ENCODE measurements around the gene TRPV5.

TRPV5 gene

GRCh38 chr7:142940966-142941535 is 7.5 kb upstream of the TRPV5 start:
- no peak for DNase-seq (ENCODE audit: low read depth in 2 of 2)

DNA sequence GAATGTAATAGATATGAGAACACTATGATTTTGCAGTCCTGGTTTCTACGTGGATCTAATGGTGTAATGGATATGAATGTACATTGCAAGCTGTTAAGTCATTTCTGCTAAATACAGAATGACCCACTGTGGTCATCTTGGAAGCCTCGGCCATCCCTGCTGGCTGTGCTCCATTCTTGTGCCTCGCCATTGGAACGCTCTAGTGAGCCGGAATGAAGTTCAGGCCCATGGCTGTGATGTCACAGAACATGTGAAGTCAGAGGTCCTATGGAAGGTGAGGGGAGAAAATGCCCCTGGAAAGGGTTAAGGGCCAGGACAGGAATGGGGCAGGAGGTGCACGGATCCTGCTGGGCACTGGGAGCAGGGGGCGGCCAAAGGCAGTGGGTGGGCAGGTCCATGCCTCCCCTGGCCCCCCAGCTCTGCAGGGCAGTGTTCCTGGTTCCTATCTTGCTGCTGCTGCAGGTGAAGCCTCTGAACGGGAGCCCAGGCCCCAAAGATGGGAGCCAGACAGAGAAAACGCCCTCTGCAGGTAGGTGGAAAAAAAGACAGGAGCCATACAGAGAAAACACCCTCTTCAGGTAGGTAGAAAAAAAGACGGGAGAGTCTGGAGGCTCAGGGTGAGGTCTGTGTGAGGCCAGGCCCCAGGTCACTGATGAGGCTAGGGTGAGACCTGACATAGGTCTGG is 5.8 kb upstream of the TRPV5 start, which contains the start of gene LLCFC1:
Gene LLCFC1, plus strand, starts transcription at position 259 of the 685 bp plus-strand sequence. Its CDS starts 138 bp downstream, at position 397.
- DNase-seq (ENCODE audit: low read depth in 2 of 2) = no peak

DNA sequence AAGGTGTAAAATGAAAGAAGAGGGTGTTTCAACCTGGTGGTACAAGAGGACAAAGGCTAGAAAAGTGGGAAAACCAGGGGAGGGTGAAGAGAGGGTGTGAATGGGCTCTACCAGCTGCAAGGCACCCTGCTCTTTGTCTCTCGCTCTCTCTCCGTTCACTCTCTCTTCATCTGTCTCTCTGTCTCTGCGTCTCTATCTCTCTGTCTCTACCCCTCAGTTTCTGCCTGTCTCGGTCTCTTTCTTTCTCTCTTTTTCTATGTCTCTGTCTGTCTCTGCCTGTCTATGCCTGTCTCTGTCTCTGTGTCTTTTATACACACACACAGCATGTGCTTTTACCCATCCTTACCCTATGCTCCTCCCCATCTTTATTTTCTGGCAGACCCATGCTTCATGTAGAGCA is 5.1 kb upstream of the TRPV5 start:
- DNase-seq (ENCODE audit: low read depth in 2 of 2) = no peak

- DNase-seq (ENCODE audit: low read depth in 2 of 2) = no peak
Observed at GRCh38 chr7:142935941-142936565, 2.5 kb upstream of the TRPV5 start.

- no peak for DNase-seq (ENCODE audit: low read depth in 2 of 2)
Observed at GRCh38 chr7:142934056-142934455, 510 bp upstream of the TRPV5 start.

GRCh38 chr7:142933092-142933475 is 462 bp downstream of the TRPV5 start:
- no peak for DNase-seq (ENCODE audit: low read depth in 2 of 2)

DNA sequence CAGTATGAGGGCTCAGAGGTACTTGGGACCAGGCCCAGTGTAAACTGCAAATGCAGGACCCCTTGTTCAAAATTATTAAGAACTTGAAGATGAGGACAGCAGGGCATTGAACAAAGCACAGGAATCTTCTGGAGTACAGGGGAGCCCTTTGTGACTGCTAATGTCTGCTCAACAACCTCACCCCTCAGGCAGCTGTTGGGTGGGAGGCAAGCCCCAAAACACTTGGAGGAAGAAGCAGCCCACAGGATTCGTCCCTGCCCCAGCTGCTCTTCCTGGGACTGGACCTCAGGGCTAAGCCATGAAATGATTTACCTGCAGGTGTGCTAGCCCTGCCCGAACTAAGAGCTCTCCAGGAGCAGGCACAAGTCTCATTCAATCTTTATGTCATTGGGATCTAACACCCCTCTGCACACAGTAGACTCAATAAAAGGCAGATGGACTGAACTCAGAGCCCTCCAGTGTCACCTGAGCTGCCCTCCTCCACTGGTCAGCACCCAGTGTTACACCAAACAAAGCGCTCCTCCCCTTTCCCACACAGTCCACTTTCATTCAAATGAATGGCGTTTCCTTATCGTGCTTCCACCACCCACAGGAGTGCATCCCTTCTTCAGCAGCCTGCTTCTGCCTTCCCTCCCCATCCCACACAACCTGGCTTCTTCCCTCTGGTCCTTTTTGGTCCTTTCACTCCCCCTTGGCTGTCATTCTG is 1.0 kb downstream of the TRPV5 start:
- no peak for DNase-seq (ENCODE audit: low read depth in 2 of 2)

GRCh38 chr7:142930126-142930730 is 3.3 kb downstream of the TRPV5 start:
- DNase-seq (ENCODE audit: low read depth in 2 of 2) = no peak

DNA sequence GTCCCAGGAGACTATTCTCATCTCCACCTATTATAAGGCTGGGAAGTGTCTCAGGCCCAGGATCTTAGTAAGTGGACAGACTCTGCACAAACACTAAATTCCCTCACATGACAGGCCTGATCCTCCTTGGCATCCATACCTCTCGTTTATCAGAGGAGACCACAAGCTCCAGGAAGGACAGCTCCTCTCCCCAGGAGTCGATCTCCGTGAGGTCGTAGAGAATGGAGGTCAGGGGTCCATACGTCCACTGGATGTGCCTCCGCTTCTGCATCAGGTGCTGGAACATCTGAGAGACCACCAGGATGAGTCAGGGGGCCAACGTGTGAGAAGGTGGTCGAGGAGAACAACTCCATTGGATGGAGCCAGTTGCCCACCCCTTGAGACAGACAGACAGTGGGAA is 5.6 kb downstream of the TRPV5 start:
- no peak for DNase-seq (ENCODE audit: low read depth in 2 of 2)

GRCh38 chr7:142927085-142927745 is 6.3 kb downstream of the TRPV5 start:
- DNase-seq (ENCODE audit: low read depth in 2 of 2) = no peak

- DNase-seq (ENCODE audit: low read depth in 2 of 2) = no peak
Observed at GRCh38 chr7:142925413-142925812, 8.1 kb downstream of the TRPV5 start.

DNA sequence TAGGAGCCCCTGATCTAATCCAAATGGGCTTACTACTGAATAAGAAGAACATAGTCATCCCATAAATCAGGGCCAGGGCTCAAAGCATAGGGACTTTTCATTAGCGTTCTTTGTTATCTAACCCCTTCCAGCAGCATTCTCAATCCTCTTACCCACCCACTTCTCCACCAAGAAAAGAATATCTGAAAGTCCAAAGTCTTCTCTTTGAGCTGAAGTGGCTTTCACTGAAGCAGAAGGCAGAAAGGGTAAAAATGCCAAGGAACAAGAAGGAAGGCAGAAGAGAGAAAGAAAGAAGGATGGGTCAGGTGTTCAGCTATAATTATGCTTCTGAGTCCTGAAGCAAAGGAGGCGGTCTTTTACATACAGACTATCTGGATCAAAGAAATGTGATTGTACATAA is 10.2 kb downstream of the TRPV5 start:
- no peak for DNase-seq (ENCODE audit: low read depth in 2 of 2)

DNA sequence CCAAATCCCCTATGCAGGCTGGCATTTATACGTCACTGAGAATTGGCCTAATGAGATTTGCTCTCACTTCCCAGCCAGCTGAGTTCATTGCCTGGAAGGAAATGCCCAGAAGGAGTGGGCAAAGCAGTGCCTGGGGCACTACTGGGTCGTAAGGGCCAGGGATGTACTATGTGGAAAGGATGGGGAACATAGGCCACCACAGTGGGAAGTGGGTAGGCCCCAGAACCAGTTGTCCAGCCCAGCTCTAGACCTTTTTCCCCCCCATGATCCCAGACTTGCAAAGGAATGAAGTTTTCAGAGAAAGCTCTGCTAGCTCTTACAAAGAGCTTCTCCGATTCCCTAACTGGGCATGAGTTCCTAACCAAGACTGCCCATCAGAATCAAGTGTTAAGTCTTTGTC is 13.9 kb downstream of the TRPV5 start:
- no peak for DNase-seq (ENCODE audit: low read depth in 2 of 2)

DNA sequence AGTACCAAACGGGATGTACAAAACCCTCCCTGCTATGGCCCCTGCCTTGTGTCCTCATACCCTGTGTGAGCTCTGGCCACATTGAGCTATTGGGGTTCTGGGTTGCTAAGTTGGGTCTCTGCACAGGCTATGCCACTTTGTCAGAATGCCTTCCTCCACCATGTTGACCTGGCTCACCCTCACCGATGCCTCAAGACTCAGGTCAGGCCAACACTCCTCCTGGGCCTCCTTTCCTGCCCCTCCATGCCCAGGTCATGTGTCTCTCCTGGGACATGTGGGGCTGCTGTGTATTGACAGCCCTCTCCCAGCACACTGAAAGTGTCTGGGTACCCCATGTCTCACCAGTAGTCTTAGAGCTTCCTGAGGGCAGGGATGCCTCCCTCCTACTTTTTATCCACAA is 14.6 kb downstream of the TRPV5 start:
- no peak for DNase-seq (ENCODE audit: low read depth in 2 of 2)

DNA sequence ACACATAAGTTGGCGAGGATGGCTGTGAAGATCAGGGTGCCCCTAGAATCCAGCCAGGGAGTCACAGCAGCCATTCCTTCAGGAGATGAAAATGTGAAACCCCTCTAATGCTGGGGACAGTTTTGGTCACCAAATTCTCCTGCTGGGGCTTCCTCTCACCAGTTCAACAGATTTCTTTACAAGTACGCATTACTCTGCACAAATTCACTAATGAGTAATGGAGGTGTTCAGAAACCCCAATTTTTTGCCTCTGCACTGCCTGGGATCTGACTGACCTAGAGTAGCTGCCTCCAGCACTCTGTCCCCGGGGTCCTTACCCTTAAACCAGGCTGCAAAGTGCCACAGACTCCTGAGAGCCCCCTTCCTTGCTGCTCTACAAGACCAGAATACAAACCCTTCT is 16.1 kb downstream of the TRPV5 start:
- DNase-seq (ENCODE audit: low read depth in 2 of 2) = no peak

- DNase-seq (ENCODE audit: low read depth in 2 of 2) = no peak
Observed at GRCh38 chr7:142916508-142916907, 17.0 kb downstream of the TRPV5 start.

DNA sequence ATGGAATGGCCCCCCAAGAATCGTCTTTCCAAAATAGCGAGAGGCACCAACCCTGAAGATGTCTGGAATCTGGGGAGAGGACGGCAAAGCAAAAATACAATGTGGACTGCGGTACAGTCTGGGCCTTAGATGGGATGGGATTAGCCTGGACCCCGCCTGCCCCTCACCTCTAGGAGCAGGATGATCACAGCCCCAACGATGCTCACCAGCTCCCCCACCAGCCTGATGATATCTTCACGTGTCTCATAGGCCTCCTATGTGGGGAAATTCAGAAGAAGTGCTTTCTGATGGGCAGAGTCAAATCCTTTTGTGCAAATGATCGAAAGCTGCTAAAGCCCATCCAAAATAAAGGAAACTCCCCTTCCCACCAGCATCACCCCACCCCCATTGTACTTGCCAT is 18.2 kb downstream of the TRPV5 start:
- DNase-seq (ENCODE audit: low read depth in 2 of 2) = no peak

DNA sequence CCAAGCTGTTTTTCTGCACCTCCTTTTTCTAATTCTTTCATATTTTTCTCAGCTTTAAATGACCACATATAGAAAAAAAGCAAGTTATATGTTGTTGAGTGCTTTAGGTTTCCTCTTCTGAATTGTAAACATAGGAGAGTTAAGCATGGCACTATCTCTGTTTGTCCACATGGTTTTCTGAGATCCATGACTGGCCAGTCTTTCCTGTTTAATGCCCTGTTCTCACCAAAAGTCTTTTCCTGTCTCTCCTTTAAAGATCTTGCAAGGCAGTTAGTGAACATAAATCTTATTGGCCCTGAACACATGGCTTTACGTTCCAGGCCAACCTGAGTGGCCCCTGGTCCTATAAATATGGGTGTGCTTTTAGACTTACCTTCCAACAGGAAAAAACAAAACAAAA is 19.4 kb downstream of the TRPV5 start:
- DNase-seq (ENCODE audit: low read depth in 2 of 2) = no peak

- no peak for DNase-seq (ENCODE audit: low read depth in 2 of 2)
Observed at GRCh38 chr7:142913566-142913965, 20.0 kb downstream of the TRPV5 start.

DNA sequence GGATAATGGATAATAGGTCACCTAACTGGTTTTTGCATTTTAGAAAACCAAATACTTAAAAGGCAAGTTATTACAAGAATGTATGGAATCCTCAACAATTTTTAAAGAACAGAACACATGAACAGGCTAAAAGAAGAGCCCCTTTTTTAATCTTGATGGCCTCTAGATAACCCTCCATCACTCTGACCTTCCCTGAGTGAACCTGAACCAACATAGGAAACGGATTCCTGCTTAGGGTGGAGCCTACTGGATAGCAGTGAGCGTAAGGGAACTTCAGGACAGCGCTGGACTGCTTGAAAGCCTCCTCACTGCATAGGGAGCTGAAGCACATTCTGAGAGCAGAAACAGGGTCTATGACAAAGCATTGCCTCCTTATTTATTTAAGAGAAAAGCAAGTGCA is 20.5 kb downstream of the TRPV5 start:
- DNase-seq (ENCODE audit: low read depth in 2 of 2) = no peak

DNA sequence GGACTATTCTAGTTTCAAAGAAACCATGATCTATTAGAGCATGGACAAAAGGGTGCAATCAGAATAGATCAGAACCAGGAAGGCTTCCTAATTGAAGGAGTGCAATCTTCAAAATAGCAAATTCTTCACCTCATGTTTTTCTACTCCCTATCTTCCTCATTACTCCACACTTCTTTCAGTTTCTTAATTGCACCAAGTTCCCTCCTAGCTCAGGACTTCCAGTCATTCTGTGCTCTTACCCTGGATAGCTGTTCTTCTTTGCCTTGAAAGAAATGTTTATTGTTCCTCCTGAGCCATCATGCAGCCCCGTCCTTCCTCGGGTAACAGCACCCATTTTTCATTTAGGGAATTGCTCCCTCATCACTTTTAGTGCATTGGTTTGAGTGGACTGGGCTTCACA is 23.1 kb downstream of the TRPV5 start:
- no peak for DNase-seq (ENCODE audit: low read depth in 2 of 2)

GRCh38 chr7:142910031-142910433 is 23.5 kb downstream of the TRPV5 start:
- DNase-seq (ENCODE audit: low read depth in 2 of 2) = no peak
